Measurements from ENCODE around the gene SOBP. TPM values are rescaled to one million over a fixed set of nuclear protein-coding genes. Genes with fewer than 3 reads are reported as not detected.
"Not testable (repeated sequence)": the region's sequence is repeated elsewhere in the genome, so short reads cannot be mapped to it uniquely, and the experiment has no call there.

Gene SOBP
- total RNA-seq, 1 donor from 2014 or later, result 13.3 TPM

DNA sequence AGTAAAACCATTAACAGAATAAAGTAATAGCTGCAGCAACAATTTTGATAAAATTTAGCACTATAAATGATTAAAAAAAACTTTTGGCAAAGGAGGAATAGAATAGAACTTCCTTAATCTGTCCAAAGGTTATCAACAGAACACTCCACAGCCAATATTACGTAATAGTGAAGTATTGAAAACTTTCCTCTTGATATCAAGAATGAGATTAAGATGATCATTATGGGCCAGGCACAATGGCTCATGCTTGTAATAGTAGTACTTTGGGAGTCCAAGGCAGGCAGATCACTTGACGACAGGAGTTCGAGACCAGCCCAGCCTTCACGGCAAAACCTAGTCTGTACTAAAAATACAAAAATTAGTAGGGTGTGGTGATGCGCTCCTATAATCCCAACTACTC, 26.0 kb downstream of the SOBP start:
- Histone ChIP-seq H3K4me1 (no peaks in the 10 kb centered on the region), H3K4me3 (no peak overlapping the region), H3K27me3 (no peaks in the 10 kb centered on the region), H3K36me3 (no peaks in the 10 kb centered on the region), H3K27ac (no peak overlapping the region), H3K9me3 (no peaks in the 10 kb centered on the region)
- no peak for DNase-seq (ENCODE audit: extremely low spot score in 2 of 2)
- intact Hi-C loops (cut with DNase I), result no loop called here
- TF ChIP-seq POLR2AphosphoS5 (IDR thresholded peaks at IDR 0.05; ENCODE audit: insufficient read depth in 1 of 2, low read depth in 1 of 2), result no peak
- no peak for TF ChIP-seq POLR2A (IDR thresholded peaks at IDR 0.05)
- TF ChIP-seq, protein P1, sequence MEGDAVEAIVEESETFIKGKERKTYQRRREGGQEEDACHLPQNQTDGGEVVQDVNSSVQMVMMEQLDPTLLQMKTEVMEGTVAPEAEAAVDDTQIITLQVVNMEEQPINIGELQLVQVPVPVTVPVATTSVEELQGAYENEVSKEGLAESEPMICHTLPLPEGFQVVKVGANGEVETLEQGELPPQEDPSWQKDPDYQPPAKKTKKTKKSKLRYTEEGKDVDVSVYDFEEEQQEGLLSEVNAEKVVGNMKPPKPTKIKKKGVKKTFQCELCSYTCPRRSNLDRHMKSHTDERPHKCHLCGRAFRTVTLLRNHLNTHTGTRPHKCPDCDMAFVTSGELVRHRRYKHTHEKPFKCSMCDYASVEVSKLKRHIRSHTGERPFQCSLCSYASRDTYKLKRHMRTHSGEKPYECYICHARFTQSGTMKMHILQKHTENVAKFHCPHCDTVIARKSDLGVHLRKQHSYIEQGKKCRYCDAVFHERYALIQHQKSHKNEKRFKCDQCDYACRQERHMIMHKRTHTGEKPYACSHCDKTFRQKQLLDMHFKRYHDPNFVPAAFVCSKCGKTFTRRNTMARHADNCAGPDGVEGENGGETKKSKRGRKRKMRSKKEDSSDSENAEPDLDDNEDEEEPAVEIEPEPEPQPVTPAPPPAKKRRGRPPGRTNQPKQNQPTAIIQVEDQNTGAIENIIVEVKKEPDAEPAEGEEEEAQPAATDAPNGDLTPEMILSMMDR (IDR thresholded peaks at IDR 0.05), result no peak

DNA sequence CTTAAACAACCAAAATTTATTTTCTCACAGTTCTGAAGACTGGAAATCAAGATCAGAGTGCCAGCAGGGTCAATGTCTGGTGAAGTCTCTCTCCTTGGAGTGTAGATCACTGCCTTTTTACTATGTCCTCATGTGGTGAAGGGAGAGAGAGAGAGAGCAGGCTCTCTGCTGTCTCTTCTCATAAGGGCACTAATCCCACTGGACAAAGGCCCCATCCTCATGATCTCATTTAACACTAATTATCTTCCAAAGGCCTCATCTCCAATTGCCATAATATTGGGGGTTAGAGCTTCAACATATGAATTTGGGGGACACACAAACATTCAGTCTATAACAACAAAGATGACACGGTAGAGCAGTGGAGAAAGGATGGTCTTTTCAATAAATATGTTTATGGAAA, 27.4 kb downstream of the SOBP start:
- no peak for DNase-seq (ENCODE audit: extremely low spot score in 2 of 2)
- H3K4me1 ChIP-seq, result no peaks in the 10 kb centered on the region
- no peaks in the 10 kb centered on the region for H3K27me3 ChIP-seq
- no peaks in the 10 kb centered on the region for H3K9me3 ChIP-seq
- TF ChIP-seq POLR2AphosphoS5 (IDR thresholded peaks at IDR 0.05; ENCODE audit: insufficient read depth in 1 of 2, low read depth in 1 of 2) (no peak), POLR2A (IDR thresholded peaks at IDR 0.05) (no peak)
- TF ChIP-seq, protein P1 (IDR thresholded peaks at IDR 0.05), result no peak
- H3K27ac ChIP-seq, result no peak overlapping the region
- no peaks in the 10 kb centered on the region for H3K36me3 ChIP-seq
- H3K4me3 ChIP-seq, result no peak overlapping the region
- intact Hi-C loops (cut with DNase I), result no loop called here

DNA sequence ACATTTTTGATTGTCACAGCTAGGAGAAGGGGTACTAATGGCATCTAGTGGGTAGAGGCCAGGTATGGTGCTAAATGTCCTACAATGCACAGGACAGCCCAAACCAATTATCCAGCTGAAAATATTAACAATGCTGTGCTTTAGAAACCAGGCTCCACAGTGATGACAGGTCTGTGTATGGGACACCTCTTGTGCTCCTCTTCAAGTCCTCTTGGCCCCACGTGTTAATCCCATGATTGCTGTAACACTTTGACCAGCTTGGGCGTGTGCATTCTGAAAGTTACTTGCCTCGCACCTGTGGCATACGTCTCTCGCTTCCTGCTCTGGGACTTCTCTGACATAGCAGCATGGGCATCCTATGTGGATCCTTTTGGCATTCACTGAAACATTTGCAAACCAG, 29.3 kb downstream of the SOBP start:
- H3K27ac ChIP-seq; H3K4me3 ChIP-seq; H3K4me1 ChIP-seq; DNase-seq (ENCODE audit: extremely low spot score in 2 of 2); H3K27me3 ChIP-seq; H3K36me3 ChIP-seq; H3K9me3 ChIP-seq; intact Hi-C loops (cut with DNase I): not testable (repeated sequence)

DNA sequence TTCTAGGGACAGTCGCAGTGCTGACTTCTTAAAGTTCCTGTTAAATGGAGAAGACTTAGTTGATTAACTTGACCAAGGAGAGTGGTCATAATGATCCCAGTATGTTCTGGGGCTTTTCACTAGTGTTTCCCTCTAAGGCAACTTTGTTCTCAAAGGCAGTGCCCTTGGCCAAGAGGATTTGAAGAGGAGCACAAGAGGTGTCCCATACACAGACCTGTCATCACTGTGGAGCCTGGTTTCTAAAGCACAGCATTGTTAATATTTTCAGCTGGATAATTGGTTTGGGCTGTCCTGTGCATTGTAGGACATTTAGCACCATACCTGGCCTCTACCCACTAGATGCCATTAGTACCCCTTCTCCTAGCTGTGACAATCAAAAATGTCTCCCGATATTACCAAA, 30.8 kb downstream of the SOBP start:
- DNase-seq (ENCODE audit: extremely low spot score in 2 of 2); H3K9me3 ChIP-seq; intact Hi-C loops (cut with DNase I); H3K27me3 ChIP-seq; H3K27ac ChIP-seq; H3K4me3 ChIP-seq; H3K4me1 ChIP-seq; H3K36me3 ChIP-seq: not testable (repeated sequence)

DNA sequence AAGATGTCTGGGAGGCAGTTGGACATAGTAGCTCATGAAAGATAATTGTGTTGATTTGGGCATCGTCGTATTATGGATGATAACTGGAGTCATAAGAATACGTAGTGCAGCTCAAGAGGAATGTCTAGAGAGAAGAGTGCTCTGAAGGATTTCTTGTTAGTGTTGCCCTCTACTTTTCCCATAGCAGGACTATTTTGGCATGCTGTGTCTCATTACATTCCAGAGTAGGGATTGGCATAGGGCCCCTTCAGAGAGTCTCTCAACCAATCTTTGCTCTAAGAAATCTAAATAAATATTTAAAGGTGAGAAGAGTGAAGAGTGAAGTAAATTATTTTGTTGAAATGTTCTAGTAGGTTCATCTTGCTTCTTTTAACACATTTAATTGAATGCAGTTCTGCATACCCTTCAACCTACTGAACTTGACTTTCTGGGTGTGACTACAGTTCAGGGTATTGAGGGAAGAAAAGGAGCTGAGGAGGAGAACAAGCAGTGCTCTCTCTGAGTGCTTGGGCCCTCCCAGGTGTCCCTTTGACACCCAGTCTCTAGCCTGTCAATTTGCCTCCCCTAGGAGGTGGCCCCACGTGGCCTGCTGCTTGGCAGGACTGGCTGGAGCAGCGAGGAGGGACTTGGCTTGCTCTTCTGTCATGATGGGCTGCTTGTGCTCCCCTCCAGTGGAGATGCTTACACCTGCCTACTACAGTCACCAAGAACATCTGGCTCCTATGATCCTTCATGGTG, 33.3 kb downstream of the SOBP start:
- H3K27ac ChIP-seq, result no peak overlapping the region
- H3K9me3 ChIP-seq, result no peaks in the 10 kb centered on the region
- TF ChIP-seq, protein P1 (IDR thresholded peaks at IDR 0.05), result no peak
- TF ChIP-seq POLR2A (IDR thresholded peaks at IDR 0.05) (no peak), POLR2AphosphoS5 (IDR thresholded peaks at IDR 0.05; ENCODE audit: insufficient read depth in 1 of 2, low read depth in 1 of 2) (no peak)
- no peak overlapping the region for H3K4me3 ChIP-seq
- H3K27me3 ChIP-seq, result no peaks in the 10 kb centered on the region
- DNase-seq (ENCODE audit: extremely low spot score in 2 of 2), result no peak
- intact Hi-C loops (cut with DNase I), result no loop called here
- no peaks in the 10 kb centered on the region for H3K36me3 ChIP-seq
- no peaks in the 10 kb centered on the region for H3K4me1 ChIP-seq

DNA sequence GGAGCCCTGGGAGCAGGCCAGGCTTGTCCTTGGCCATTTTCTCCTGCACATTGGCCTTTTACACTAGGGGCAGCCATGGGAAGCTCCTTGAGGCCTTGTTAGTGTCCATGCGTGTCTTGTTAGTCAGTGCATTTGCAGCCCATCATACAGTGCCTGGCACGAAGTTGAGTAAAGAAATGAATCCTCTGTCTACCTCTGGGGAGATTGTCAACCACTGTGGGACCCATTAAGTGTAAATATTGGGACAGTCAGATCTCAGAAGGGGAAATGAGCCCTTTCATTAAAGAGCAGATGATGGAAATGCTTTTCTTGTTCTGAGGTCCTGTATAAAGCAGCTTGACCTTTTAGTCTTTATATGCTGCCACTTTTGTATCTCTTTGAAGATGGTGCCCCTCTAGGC, 33.9 kb downstream of the SOBP start:
- intact Hi-C loops (cut with DNase I), result no loop called here
- Histone ChIP-seq H3K4me1 (no peaks in the 10 kb centered on the region), H3K27me3 (no peaks in the 10 kb centered on the region), H3K9me3 (no peaks in the 10 kb centered on the region), H3K27ac (no peak overlapping the region), H3K36me3 (no peaks in the 10 kb centered on the region), H3K4me3 (no peak overlapping the region)
- DNase-seq (ENCODE audit: extremely low spot score in 2 of 2), result no peak
- no peak for TF ChIP-seq POLR2A (IDR thresholded peaks at IDR 0.05)
- TF ChIP-seq POLR2AphosphoS5 (IDR thresholded peaks at IDR 0.05; ENCODE audit: insufficient read depth in 1 of 2, low read depth in 1 of 2), result no peak
- TF ChIP-seq, protein P1 (IDR thresholded peaks at IDR 0.05), result no peak

All from vagina (tissue), 2 donors.